ENCODE results near the gene GADL1. TPM values are rescaled to one million over a fixed set of nuclear protein-coding genes. Genes with fewer than 3 reads are reported as not detected.

The GADL1 gene
- total RNA-seq, 1 experiment from 2014 or later, result not detected

DNA sequence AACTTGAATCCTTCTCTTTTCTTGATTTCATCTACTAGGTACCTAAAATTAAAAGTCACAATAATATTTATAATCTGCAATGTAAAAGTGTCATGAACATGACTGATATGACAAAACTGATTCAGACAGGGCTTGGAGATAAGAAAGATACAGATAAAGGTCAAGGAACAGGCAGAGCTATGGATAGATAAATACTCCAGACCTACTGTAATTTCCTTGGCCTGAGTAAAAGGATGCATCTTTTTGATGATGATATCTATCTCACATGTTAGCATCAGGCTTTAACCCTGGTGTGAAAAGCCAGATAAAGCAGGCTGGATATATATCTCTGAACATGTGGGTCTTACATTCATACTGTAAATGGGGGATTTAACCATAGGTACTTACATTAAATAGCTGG, 108.1 kb downstream of the GADL1 start:
- POLR2A ChIA-PET, result no interaction called here
- no peaks in the 10 kb centered on the region for H3K79me2 ChIP-seq (ENCODE audit: insufficient read depth, low read length)
- no TSS peak for BruUV-seq (replicated peaks)

More for the DNA sequence above, 108.1 kb downstream of the GADL1 start:
- H3K27ac ChIP-seq (ENCODE audit: low read depth, low read length), result no peak overlapping the region
- no peaks in the 10 kb centered on the region for H4K20me1 ChIP-seq (ENCODE audit: insufficient read depth)
- RAD21 ChIA-PET (ENCODE audit: low non-redundant PET in 1 of 2, low total read pairs in 2 of 2, uncharacterized antibody in 2 of 2, unreplicated experiment in 2 of 2), result no interaction called here
- H3K9me3 ChIP-seq (ENCODE audit: control insufficient read depth in 1 of 2, insufficient read depth in 1 of 2, low read depth in 1 of 2, low read length in 2 of 2), result no peaks in the 10 kb centered on the region
- H3K36me3 ChIP-seq (ENCODE audit: control insufficient read depth in 1 of 2, insufficient read depth in 2 of 2, low read length in 2 of 2), result no peaks in the 10 kb centered on the region
- H3K4me3 ChIP-seq (replicated peaks in 1 of 2; ENCODE audit: low read depth in 1 of 2, low read length in 2 of 2), result no peak overlapping the region
- TF ChIP-seq, protein P1, sequence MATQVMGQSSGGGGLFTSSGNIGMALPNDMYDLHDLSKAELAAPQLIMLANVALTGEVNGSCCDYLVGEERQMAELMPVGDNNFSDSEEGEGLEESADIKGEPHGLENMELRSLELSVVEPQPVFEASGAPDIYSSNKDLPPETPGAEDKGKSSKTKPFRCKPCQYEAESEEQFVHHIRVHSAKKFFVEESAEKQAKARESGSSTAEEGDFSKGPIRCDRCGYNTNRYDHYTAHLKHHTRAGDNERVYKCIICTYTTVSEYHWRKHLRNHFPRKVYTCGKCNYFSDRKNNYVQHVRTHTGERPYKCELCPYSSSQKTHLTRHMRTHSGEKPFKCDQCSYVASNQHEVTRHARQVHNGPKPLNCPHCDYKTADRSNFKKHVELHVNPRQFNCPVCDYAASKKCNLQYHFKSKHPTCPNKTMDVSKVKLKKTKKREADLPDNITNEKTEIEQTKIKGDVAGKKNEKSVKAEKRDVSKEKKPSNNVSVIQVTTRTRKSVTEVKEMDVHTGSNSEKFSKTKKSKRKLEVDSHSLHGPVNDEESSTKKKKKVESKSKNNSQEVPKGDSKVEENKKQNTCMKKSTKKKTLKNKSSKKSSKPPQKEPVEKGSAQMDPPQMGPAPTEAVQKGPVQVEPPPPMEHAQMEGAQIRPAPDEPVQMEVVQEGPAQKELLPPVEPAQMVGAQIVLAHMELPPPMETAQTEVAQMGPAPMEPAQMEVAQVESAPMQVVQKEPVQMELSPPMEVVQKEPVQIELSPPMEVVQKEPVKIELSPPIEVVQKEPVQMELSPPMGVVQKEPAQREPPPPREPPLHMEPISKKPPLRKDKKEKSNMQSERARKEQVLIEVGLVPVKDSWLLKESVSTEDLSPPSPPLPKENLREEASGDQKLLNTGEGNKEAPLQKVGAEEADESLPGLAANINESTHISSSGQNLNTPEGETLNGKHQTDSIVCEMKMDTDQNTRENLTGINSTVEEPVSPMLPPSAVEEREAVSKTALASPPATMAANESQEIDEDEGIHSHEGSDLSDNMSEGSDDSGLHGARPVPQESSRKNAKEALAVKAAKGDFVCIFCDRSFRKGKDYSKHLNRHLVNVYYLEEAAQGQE (IDR thresholded peaks at IDR 0.05; ENCODE audit: low read depth), result no peak
- no peak for TF ChIP-seq EGR1 (IDR thresholded peaks at IDR 0.05; ENCODE audit: low read depth)
- TF ChIP-seq, protein P2, sequence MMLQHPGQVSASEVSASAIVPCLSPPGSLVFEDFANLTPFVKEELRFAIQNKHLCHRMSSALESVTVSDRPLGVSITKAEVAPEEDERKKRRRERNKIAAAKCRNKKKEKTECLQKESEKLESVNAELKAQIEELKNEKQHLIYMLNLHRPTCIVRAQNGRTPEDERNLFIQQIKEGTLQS (IDR thresholded peaks at IDR 0.05), result no peak
- TF ChIP-seq FOSL1 (IDR thresholded peaks at IDR 0.05; ENCODE audit: low read depth), result no peak
- ATAC-seq, result no peak
- no peak overlapping the region for H2AFZ ChIP-seq (ENCODE audit: low read depth, low read length, poor library complexity, severe bottlenecking)
- H3K9me2 ChIP-seq (ENCODE audit: insufficient read depth), result no peaks in the 10 kb centered on the region
- H3K9ac ChIP-seq (ENCODE audit: low read length), result no peak overlapping the region
- H3K4me1 ChIP-seq (ENCODE audit: control insufficient read depth in 1 of 2, insufficient read depth in 2 of 2, low read length in 2 of 2), result no peaks in the 10 kb centered on the region
- no peak overlapping the region for H3K4me2 ChIP-seq (ENCODE audit: low read length)
- CTCF ChIA-PET, result interaction anchor here (1.8 kb wide), 1 partner anchor 16 kb away, joined by 4 read pairs; no protein-coding TSS in a partner anchor
- no peak for DNase-seq (ENCODE audit: low read depth, low spot score)
- H3K27me3 ChIP-seq (ENCODE audit: insufficient read depth, low read length), result no peaks in the 10 kb centered on the region
- intact Hi-C loops (cut with micrococcal nuclease), result no loop called here
